Neural cell (in vitro differentiated cells): Measurements from ENCODE around the gene LRP1.

Experiments used
- CTCF ChIP-seq: fragments of 450-650 bp; IDR thresholded peaks from 2 replicates; pipeline ENCODE4 v1.5.1; 2014; ENCODE audit warnings: antibody characterized with exemption, mild to moderate bottlenecking, moderate library complexity; ENCODE audit not compliant: poor library complexity, severe bottlenecking
- EP300 ChIP-seq: fragments of 450-650 bp; conservative IDR thresholded peaks from 2 replicates; pipeline ENCODE4 v1.6.1; 2014; ENCODE audit warnings: antibody characterized with exemption, mild to moderate bottlenecking, moderate library complexity; ENCODE audit not compliant: poor library complexity, severe bottlenecking
- SMC3 ChIP-seq: fragments of 450-650 bp; conservative IDR thresholded peaks from 2 replicates; pipeline ENCODE4 v1.6.1; 2014; ENCODE audit warnings: antibody characterized with exemption, mild to moderate bottlenecking, moderate library complexity; ENCODE audit not compliant: poor library complexity

DNA sequence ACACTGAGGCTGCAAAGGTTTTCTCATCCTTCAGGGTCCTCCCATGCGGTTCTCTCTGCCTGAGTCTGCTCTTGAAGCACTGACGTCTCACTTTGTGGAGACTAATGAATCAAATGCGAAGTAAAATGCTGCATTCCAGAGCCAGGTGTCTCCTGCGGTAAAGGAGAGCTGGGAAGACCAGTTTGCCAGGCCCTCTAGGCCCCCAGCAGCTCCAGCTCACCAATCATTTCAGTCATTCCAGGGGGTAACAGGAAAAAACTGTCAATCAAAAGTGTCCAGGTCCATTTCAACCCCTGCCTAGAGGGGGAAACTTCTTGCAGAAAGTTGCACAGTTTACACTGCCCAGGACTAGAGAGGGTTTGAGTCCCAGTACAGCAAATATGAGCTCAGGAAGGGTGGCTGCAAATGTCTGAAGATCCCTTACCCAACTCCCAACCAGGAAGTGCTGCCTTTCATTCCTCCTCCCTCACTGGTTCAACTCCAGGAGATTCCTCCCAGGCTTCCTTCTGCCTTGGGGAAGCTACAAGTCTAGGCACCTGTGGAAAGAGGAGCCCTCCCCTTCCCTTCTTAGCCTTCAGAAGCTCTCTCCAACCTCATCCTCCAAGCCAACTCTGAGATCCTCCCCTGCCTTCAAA lies 85.6 kb downstream of the LRP1 start:
- TF ChIP-seq CTCF (no peak), EP300 (no peak), SMC3 (no peak)
